GM18907 (cell line): Measurements from ENCODE around the gene SPTBN4.

ENCODE experiments used
- ATAC-seq: cut with Tn5 transposase; IDR thresholded peaks from one replicate; pipeline ENCODE4 v1.9.1; 2021; ENCODE audit warnings: mild to moderate bottlenecking, moderate library complexity; ENCODE audit not compliant: unreplicated experiment

Gene SPTBN4

GRCh38 chr19:40599902-40600569 lies 133.2 kb downstream of the SPTBN4 start:
- ATAC-seq, result no peak

- no peak for ATAC-seq
Measured at GRCh38 chr19:40600570-40601133, 133.9 kb downstream of the SPTBN4 start.

- no peak for ATAC-seq
Measured at GRCh38 chr19:40601134-40601974, 134.6 kb downstream of the SPTBN4 start, which contains the start of gene LTBP4. TSS of gene LTBP4 (plus strand) at chr19:40601369. CDS start at chr19:40601388, 19 bp downstream.

- no peak for ATAC-seq
Measured at GRCh38 chr19:40603071-40603388, 136.2 kb downstream of the SPTBN4 start.

GRCh38 chr19:40603389-40604170 lies 136.8 kb downstream of the SPTBN4 start:
- peak; percentile 82 for ATAC-seq

GRCh38 chr19:40604171-40604646 lies 137.4 kb downstream of the SPTBN4 start:
- ATAC-seq, result no peak

GRCh38 chr19:40604647-40605215 lies 137.9 kb downstream of the SPTBN4 start:
- no peak for ATAC-seq

GRCh38 chr19:40605216-40605971 lies 138.6 kb downstream of the SPTBN4 start:
- ATAC-seq, result peak; percentile 29

- ATAC-seq, result no peak
Measured at GRCh38 chr19:40607311-40608239, 140.8 kb downstream of the SPTBN4 start.

GRCh38 chr19:40608240-40608621 lies 141.4 kb downstream of the SPTBN4 start:
- no peak for ATAC-seq

GRCh38 chr19:40608957-40609356 lies 142.2 kb downstream of the SPTBN4 start:
- no peak for ATAC-seq

- peak; percentile 47 for ATAC-seq
Measured at GRCh38 chr19:40609561-40610395, 143.0 kb downstream of the SPTBN4 start.

- peak; percentile 5 for ATAC-seq
Measured at GRCh38 chr19:40610396-40611064, 143.7 kb downstream of the SPTBN4 start.

GRCh38 chr19:40611096-40611495 lies 144.3 kb downstream of the SPTBN4 start:
- ATAC-seq, result no peak

- ATAC-seq, result no peak
Measured at GRCh38 chr19:40611900-40612698, 145.3 kb downstream of the SPTBN4 start.

GRCh38 chr19:40612831-40613689 lies 146.3 kb downstream of the SPTBN4 start:
- ATAC-seq, result no peak
